A549 treated with AZD2906 at 1 μM for 4 hours (cell line): ENCODE results near the gene KRTAP4-8. TPM values are rescaled to one million over a fixed set of nuclear protein-coding genes. Genes with fewer than 3 reads are reported as not detected.

Source experiments
- total RNA-seq: library from RNA; stranded (reverse); fragments of 200-300 nt; extraction: Qiagen RNA extraction; gene quantifications from 5 replicates; pipeline ENCODE4 v1.2.3, GENCODE V29; 2022

KRTAP4-8 gene
- total RNA-seq: not detected in 5 replicates

DNA sequence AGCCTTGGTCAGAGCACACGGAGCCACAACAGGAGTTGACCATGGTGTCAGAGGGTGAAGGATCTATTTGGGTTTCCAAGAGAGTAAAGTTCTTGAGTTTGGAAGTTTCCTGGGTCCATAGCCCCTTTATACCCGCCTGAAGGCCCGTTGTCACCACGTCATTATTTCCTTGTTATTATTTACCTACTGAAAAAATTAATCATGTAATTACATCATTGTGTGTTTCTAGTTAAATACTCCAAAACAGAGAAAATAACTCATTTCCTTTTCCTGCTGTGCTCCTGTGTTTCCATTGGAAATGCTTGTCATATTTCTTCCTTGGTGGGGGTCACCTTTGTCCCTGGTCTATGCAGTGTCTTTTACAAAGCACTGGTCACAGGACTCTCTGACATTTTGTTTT lies at the start of gene KRTAP4-8:
TSS of gene KRTAP4-8 (minus strand) at position 101 of the 400 bp plus-strand sequence. CDS start at position 43, 58 bp downstream.

DNA sequence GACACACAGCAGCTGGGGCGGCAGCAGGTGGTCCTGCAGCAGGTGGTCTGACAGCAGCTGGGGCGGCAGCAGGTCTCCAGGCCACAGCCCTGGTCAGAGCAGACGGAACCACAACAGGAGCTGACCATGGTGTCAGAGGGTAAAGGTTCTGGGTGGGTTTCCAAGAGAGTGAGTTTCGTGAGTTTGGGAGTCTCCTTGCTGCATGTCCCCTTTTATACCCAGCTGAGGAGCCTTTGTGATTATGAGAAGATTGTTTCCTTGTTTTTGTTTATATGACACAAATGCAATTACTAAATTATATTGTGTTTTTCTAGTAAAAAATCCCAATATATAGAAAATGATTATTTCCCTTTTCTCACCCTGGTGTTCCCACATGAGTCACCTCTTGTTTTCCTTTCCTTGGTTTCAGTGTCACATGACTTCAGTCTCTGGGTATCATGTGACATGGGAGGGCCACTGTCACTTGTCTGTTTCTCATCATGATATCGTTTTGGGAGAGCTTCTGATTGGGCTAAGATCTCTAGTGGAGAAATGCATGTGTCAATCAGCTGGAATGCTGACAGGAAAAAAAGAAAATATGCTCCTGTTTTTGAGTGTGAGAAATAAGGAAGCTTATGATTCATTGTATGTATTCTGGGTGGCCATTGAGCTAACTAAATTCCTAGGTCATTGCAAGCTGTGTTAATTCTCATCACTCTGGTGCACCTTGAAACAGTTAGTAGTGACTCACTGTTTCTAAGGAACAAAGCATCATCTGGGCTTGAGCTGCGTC lies 42.6 kb upstream of the KRTAP4-8 start, which contains the start of gene KRTAP4-6:
TSS of gene KRTAP4-6 (minus strand) at position 185 of the 772 bp plus-strand sequence. CDS start at position 128, 57 bp downstream.

DNA sequence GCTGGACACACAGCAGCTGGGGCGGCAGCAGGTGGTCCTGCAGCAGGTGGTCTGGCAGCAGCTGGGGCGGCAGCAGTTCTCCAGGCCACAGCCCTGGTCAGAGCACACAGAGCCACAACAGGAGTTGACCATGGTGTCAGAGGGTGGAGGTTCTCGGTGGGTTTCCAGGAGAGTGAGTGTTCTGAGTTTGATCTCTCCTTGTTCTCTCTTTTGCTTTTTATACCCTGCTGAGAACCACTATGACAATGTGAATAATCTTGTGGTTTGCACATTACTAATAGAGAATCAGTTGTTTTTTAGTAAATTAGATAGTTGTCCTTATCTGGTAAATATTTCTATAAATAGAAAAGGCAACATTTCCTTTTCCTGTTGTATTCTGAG lies 26.0 kb upstream of the KRTAP4-8 start, which contains the start of gene KRTAP4-12:
TSS of gene KRTAP4-12 (minus strand) at position 192 of the 381 bp plus-strand sequence. CDS start at position 132, 60 bp downstream.

DNA sequence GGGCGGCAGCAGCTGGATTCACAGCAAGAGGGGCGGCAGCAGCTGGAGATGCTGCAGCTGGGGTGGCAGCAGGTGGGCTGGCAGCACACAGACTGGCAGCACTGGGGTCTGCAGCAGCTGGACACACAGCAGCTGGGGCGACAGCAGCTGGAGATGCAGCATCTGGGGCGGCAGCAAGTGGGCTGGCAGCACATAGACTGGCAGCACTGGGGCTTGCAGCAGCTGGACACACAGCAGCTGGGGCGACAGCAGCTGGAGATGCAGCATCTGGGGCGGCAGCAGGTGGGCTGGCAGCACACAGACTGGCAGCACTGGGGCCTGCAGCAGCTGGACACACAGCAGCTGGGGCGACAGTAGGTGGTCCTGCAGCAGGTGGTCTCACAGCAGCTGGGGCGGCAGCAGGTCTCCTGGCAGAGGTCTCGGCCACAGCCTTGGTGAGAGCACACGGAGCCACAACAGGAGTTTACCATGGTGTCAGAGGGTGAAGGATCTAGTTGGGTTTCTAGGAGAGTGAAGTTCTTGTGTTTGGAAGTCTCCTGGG lies 20.0 kb upstream of the KRTAP4-8 start, which contains the start of gene KRTAP4-11:
TSS of gene KRTAP4-11 (minus strand) at position 528 of the 541 bp plus-strand sequence. CDS start at position 470, 58 bp downstream.

DNA sequence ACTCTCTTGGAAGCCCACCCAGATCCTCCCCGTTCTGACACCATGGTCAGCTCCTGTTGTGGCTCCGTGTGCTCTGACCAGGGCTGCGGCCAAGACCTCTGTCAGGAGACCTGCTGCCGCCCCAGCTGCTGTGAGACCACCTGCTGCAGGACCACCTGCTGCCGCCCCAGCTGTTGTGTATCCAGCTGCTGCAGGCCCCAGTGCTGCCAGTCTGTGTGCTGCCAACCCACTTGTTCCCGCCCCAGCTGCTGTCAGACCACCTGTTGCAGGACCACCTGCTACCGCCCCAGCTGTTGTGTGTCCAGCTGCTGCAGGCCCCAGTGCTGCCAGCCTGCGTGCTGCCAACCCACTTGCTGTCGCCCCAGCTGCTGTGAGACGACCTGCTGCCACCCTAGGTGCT lies 7.4 kb upstream of the KRTAP4-8 start, which contains the start of gene KRTAP4-9:
TSS of gene KRTAP4-9 (plus strand) at position 43 of the 400 bp plus-strand sequence. CDS start at position 43, 0 bp downstream.

DNA sequence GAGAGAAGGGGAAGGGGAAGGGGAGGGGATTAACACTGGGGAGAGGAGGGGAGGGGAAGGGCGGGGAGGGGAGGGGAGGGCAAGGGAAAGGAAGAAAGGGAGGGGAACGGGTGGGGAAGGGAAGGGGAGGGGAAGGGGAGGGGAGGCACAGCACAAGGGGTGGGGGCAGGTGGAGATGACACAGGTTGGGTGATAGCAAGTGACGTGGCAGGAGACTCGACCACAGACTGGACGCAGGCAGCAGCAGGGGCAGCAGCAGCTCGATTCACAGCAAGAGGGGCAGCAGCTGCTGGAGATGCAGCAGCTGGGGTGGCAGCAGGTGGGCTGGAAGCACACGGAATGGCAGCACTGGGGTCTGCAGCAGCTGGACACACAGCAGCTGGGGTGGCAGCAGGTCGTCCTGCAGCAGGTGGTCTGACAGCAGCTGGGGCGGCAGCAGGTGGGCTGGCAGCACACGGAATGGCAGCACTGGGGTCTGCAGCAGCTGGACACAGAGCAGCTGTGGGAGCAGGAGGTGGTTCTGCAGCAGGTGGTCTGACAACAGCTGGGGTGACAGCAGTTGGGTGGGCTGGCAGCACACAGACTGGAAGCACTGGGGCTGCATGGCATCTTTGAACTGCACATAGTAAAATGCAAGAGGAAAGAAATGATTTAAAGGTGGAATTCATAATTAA lies 3.8 kb upstream of the KRTAP4-8 start, which contains the start of gene KRTAP4-16:
TSS of gene KRTAP4-16 (minus strand) at position 624 of the 674 bp plus-strand sequence. CDS start at position 624, 0 bp downstream.

DNA sequence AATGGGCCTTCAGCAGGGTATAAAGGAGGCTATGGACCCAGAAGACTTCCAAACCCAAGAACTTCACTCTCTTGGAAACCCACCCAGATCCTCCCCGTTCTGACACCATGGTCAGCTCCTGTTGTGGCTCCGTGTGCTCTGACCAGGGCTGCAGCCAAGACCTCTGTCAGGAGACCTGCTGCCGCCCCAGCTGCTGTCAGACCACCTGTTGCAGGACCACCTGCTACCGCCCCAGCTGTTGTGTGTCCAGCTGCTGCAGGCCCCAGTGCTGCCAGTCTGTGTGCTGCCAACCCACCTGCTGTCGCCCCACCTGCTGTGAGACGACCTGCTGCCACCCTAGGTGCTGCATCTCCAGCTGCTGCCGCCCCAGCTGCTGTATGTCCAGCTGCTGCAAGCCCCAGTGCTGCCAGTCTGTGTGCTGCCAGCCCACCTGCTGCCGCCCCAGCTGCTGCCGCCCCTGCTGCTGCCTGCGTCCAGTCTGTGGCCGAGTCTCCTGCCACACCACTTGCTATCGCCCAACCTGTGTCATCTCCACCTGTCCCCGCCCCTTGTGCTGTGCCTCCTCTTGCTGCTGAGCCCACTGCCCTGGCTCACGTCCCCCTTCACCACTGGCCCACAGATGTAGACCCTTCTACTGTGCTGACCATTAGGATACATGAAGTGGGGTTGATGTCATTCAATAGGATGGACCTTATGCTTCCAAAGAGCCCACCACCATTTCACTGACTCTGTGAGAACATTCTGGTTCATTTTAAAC lies 13.7 kb downstream of the KRTAP4-8 start, which contains the start of gene KRTAP4-7:
TSS of gene KRTAP4-7 (plus strand) at position 51 of the 757 bp plus-strand sequence. CDS start at position 108, 57 bp downstream.

DNA sequence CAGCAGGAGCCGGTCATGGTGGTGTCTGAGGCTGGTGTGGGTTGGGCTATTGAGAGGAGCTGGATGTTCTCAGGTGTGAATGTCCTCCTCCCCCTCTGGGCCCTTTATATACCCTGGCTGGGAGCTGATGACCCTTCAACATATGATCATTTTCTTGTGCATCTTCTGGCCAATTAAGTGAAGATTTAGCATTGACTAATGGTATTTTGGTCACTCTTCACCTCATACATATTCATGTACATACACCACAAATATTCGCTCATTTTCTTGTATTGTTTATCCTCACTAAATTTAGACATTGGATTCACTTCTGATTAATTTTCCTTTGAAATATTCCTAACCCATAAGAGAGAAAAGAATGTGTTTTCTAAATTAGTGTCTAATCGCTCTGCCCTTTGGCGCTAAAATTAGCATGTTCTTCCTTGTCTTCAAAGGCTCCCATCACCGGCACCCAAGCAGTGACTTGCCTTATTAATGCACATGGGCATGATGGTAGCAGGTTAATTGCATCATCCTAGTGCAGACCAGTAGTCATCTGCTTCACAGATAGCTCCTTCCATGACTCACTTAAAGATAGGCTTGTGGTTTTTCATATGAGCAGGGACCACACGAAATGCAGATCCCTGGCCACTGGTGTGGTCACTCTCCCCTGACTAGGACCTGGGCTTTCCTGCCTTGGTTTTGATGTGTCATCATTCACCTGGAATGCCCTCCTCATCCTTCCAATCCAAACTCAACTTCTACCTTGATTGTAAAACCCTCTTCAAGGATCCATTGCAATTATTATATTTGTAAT lies 31.9 kb downstream of the KRTAP4-8 start, which contains the start of gene KRTAP2-4:
TSS of gene KRTAP2-4 (minus strand) at position 51 of the 796 bp plus-strand sequence. CDS start at position 17, 34 bp downstream.

DNA sequence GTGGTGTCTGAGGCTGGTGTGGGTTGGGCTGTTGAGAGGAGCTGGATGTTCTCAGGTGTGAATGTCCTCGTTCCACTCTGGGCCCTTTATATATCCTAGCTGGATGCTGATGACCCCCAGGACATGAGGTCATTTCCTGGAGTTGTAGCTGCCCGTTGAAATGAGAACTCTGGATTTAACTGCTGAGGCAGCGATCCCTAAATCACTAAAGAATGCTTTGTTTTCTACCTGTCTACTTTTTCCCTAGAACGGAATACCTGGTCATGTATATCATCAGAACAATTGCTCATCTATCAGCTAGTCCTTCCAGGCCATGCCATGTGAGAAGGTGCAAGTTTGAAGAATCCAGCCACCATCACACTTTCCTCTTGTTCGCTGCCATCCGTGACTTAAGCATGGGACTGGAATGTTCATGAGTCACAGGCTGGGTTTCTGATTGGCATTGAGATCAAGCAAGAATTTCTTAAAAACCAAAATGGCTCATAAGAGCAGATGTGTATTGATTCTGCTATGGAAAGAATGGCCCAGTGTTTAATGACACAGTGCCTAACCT lies 37.8 kb downstream of the KRTAP4-8 start, which contains the start of gene KRTAP2-3:
TSS of gene KRTAP2-3 (minus strand) at position 63 of the 553 bp plus-strand sequence. CDS start 64 bp downstream, outside the sequence.

DNA sequence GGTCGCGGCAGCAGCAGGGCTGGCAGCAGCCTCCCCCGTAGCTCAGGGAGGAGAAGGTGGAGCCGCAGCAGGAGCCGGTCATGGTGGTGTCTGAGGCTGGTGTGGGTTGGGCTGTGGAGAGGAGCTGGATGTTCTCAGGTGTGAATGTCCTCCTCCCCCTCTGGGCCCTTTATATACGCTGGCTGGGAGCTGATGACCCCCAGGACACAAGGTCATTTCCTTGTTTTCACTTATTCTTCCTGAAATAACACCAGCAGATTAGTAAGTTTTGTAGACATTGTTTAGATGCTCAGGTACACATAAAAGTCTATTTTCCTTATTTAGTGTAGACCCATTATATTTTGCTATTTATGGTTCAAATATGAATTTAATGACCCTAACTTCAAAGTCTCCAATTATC lies 42.8 kb downstream of the KRTAP4-8 start, which contains the start of gene KRTAP2-2:
TSS of gene KRTAP2-2 (minus strand) at position 101 of the 400 bp plus-strand sequence. CDS start at position 82, 19 bp downstream.

Other genes with a start within 250 kb of the KRTAP4-8 start
- not detected in 5 replicates for gene KRT12, start 230.9 kb downstream of the KRTAP4-8 start, total RNA-seq
- gene KRT20, start 212.9 kb downstream of the KRTAP4-8 start, total RNA-seq: 0.11 to 0.30 TPM (median 0.23 TPM) in 5 replicates
- gene KRT23, start 160.5 kb downstream of the KRTAP4-8 start, total RNA-seq: 0.08 to 0.14 TPM (median 0.10 TPM) in 4 of 5 replicates, not detected in the other
- not detected in 5 replicates for gene KRT39, start 131.2 kb downstream of the KRTAP4-8 start, total RNA-seq
- gene KRT40, start 113.8 kb downstream of the KRTAP4-8 start, total RNA-seq: not detected in 5 replicates
- gene KRTAP3-3, start 104.0 kb downstream of the KRTAP4-8 start, total RNA-seq: not detected in 5 replicates
- 0.20 to 0.57 TPM (median 0.29 TPM) in 5 replicates for gene KRTAP3-2, start 98.2 kb downstream of the KRTAP4-8 start, total RNA-seq
- gene KRTAP3-1, start 89.0 kb downstream of the KRTAP4-8 start, total RNA-seq: not detected in 5 replicates
- gene KRTAP1-5, start 70.9 kb downstream of the KRTAP4-8 start, total RNA-seq: not detected in 5 replicates
- not detected in 5 replicates for gene KRTAP1-4, start 67.9 kb downstream of the KRTAP4-8 start, total RNA-seq
- gene KRTAP1-3, start 63.3 kb downstream of the KRTAP4-8 start, total RNA-seq: not detected in 5 replicates
- gene KRTAP1-1, start 56.7 kb downstream of the KRTAP4-8 start, total RNA-seq: not detected in 5 replicates
- gene KRTAP2-1, start 50.8 kb downstream of the KRTAP4-8 start, total RNA-seq: not detected in 5 replicates
- gene KRTAP2-2, start 42.9 kb downstream of the KRTAP4-8 start, total RNA-seq: not detected in 5 replicates
- gene KRTAP2-3, start 38.0 kb downstream of the KRTAP4-8 start, total RNA-seq: 0.18 TPM in 1 of 5 replicates, not detected in the others
- not detected in 5 replicates for gene KRTAP2-4, start 32.3 kb downstream of the KRTAP4-8 start, total RNA-seq
- gene KRTAP4-7, start 14.0 kb downstream of the KRTAP4-8 start, total RNA-seq: not detected in 5 replicates
- gene KRTAP4-16, start 4.1 kb upstream of the KRTAP4-8 start, total RNA-seq: not detected in 5 replicates
- not detected in 5 replicates for gene KRTAP4-9, start 7.2 kb upstream of the KRTAP4-8 start, total RNA-seq
- gene KRTAP4-11, start 20.2 kb upstream of the KRTAP4-8 start, total RNA-seq: not detected in 5 replicates
- gene KRTAP4-12, start 26.0 kb upstream of the KRTAP4-8 start, total RNA-seq: not detected in 5 replicates
- gene KRTAP4-6, start 42.4 kb upstream of the KRTAP4-8 start, total RNA-seq: not detected in 5 replicates
- not detected in 5 replicates for gene KRTAP4-5, start 51.7 kb upstream of the KRTAP4-8 start, total RNA-seq
- not detected in 5 replicates for gene KRTAP4-4, start 62.6 kb upstream of the KRTAP4-8 start, total RNA-seq
- not detected in 5 replicates for gene KRTAP4-3, start 70.1 kb upstream of the KRTAP4-8 start, total RNA-seq
- not detected in 5 replicates for gene KRTAP4-2, start 80.1 kb upstream of the KRTAP4-8 start, total RNA-seq
- 0.08 to 0.13 TPM in 2 of 5 replicates, not detected in the others for gene KRTAP4-1, start 86.8 kb upstream of the KRTAP4-8 start, total RNA-seq
- not detected in 5 replicates for gene KRTAP9-1, start 91.7 kb upstream of the KRTAP4-8 start, total RNA-seq
- gene KRTAP9-2, start 128.5 kb upstream of the KRTAP4-8 start, total RNA-seq: not detected in 5 replicates
- not detected in 5 replicates for gene KRTAP9-3, start 134.3 kb upstream of the KRTAP4-8 start, total RNA-seq
- gene KRTAP9-8, start 139.9 kb upstream of the KRTAP4-8 start, total RNA-seq: not detected in 5 replicates
- not detected in 5 replicates for gene KRTAP9-4, start 151.5 kb upstream of the KRTAP4-8 start, total RNA-seq
- gene KRTAP9-9, start 157.2 kb upstream of the KRTAP4-8 start, total RNA-seq: not detected in 5 replicates
- not detected in 5 replicates for gene KRTAP9-6, start 167.2 kb upstream of the KRTAP4-8 start, total RNA-seq
- not detected in 5 replicates for gene KRTAP9-7, start 177.6 kb upstream of the KRTAP4-8 start, total RNA-seq
- gene KRTAP29-1, start 204.7 kb upstream of the KRTAP4-8 start, total RNA-seq: not detected in 5 replicates
- not detected in 5 replicates for gene KRTAP16-1, start 211.2 kb upstream of the KRTAP4-8 start, total RNA-seq
- gene KRTAP17-1, start 217.6 kb upstream of the KRTAP4-8 start, total RNA-seq: not detected in 5 replicates